Subcutaneous abdominal adipose tissue (tissue), 5 donors: ENCODE measurements around the gene CFAP91.

Source experiments
- H3K27ac ChIP-seq: one replicate; pipeline ENCODE4 v1.7.0; 2013; ENCODE audit warnings: low read depth, mild to moderate bottlenecking, inconsistent platforms, low read length, moderate library complexity
- H3K27me3 ChIP-seq, 5 donors: one replicate each; pipeline ENCODE4 v1.7.0; 2013; ENCODE audit warnings: low read length in 5 of 5, inconsistent platforms in 1 of 5; ENCODE audit not compliant: control insufficient read depth in 5 of 5, insufficient read depth in 4 of 5
- H3K36me3 ChIP-seq, 5 donors: one replicate each; pipeline ENCODE4 v1.7.0; 2013; ENCODE audit warnings: low read length in 5 of 5; ENCODE audit not compliant: control insufficient read depth in 5 of 5, insufficient read depth in 5 of 5
- H3K4me1 ChIP-seq, 5 donors: one replicate each; pipeline ENCODE4 v1.7.0; 2013; ENCODE audit warnings: low read length in 5 of 5, mild to moderate bottlenecking in 3 of 5, moderate library complexity in 1 of 5; ENCODE audit not compliant: control insufficient read depth in 5 of 5, insufficient read depth in 5 of 5
- H3K4me3 ChIP-seq, 5 donors: one replicate each; pipeline ENCODE4 v1.7.0; 2013; ENCODE audit warnings: low read length in 5 of 5, low read depth in 1 of 5
- H3K9ac ChIP-seq, 5 donors: one replicate each; pipeline ENCODE4 v1.7.0; 2013; ENCODE audit warnings: low read length in 5 of 5, mild to moderate bottlenecking in 4 of 5, moderate library complexity in 3 of 5
- H3K9me3 ChIP-seq, 5 donors: one replicate each; pipeline ENCODE4 v1.7.0; 2013; ENCODE audit warnings: low read length in 5 of 5; ENCODE audit not compliant: control insufficient read depth in 5 of 5
- donor health status: healthy.
- donor health status: healthy.
- donor health status: healthy.
- donor health status: healthy.
- donor health status: healthy.

The CFAP91 gene

DNA sequence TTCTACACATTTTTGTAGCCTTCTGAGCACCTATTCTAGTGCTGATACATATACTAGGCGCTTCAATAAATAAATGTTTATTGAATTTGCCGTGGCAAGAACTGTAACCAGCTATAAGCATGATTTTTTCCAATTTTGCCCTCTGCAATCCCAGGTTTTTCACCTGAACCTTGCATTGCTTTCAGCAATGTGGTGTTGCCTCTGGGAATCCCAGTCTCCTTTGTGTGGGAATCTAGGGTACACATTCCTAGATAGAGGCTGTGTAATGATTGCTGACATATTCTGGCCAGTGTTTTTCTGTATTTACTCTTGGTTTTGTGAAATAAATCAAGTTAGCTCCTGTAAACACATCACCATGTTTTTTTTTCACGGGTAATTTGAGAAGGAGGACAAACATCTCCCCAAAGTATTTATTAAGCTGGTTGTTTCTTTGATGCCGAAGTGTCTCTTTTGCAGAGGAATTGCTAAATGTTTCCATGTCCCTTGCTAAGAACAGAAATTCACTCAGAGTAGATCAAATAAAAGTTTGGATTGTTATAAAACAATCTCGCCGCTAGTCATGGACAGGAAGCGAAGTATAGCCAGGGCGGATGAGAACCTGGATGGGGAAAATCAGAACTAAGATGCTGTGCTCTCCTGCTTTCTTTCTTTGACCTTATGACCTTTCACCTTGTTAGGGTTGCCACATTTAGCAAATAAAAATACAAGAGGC lies 1.2 kb downstream of the CFAP91 start:
- no peaks in the 10 kb centered on the region for H3K27me3 ChIP-seq
- H3K36me3 ChIP-seq = no peaks in the 10 kb centered on the region
- peaks cover 0 to 20% (median 13%) of the 10 kb centered on the region in 5 donors for H3K4me1 ChIP-seq
- H3K9me3 ChIP-seq = no peaks in the 10 kb centered on the region
- H3K9ac ChIP-seq = peak overlapping the region in 1 of 5 donors; percentile 0
- peak overlapping the region in 2 of 5 donors; percentile 69 to 79 for H3K4me3 ChIP-seq
- peak overlapping the region; percentile 6 for H3K27ac ChIP-seq

DNA sequence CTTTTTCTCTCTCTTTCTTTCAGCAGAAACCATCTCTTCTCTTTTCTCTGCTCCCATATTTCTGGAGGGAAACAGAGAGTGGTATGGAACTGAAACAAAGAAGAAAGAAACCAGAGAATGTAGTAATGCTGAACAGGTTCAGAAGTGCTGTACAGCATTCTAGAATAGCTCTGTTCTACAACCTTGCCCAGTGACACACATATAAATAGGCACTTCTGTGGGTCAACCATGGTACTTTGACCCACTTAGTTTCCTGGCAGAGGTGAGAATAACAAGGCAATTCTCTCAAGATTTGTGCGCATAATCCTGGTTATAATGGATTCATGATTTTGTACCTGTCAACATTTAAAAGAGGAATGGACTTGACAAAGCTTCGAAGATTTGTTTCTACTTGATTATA lies 12.3 kb downstream of the CFAP91 start:
- Histone ChIP-seq H3K4me3 (no peak overlapping the region), H3K27ac (no peak overlapping the region), H3K9me3 (no peaks in the 10 kb centered on the region), H3K36me3 (no peaks in the 10 kb centered on the region), H3K4me1 (no peaks in the 10 kb centered on the region), H3K27me3 (no peaks in the 10 kb centered on the region), H3K9ac (no peak overlapping the region)

DNA sequence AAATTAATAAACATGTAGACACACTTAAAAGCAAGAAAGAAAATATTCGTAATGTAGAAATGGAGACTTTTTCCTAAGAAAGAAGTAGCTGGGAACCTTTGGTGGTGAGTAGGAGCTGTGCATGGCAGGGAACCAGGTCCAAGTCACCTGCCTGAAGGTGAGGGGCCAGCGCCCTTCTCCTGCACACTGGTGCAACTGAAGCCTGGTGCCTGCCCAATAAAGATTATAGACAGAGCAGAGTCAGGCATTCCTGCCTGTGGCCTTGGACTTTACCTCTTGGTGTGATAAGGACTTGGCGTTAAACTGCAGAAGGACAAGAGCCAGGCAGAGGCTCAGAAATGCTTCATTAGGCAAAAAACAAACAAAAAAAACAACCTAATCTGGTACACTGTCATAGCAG lies 14.2 kb downstream of the CFAP91 start:
- H3K9me3 ChIP-seq = no peaks in the 10 kb centered on the region
- no peaks in the 10 kb centered on the region for H3K27me3 ChIP-seq
- no peaks in the 10 kb centered on the region for H3K4me1 ChIP-seq
- no peaks in the 10 kb centered on the region for H3K36me3 ChIP-seq
- H3K27ac ChIP-seq = no peak overlapping the region
- no peak overlapping the region for H3K4me3 ChIP-seq
- no peak overlapping the region for H3K9ac ChIP-seq

DNA sequence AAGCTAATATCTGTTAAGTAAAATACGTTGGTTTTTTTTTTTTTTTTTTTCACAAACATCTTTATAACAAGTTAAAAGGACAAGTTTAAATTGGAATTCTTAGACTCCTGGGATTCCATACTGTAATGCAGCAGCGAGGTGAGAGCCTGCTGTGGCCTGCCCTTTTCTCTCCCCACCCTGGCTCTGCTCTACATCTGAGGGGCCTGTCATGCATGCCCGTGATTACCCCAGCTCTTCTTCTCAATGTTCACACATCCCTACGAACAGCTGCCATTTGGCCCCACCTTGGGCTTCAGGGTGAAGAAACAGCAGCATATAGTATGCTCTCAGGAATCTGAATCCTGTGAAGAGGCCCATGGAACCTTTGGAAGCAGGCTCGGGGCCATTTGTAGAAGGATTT lies 14.7 kb downstream of the CFAP91 start:
- H3K4me3 ChIP-seq = no peak overlapping the region
- H3K9ac ChIP-seq = no peak overlapping the region
- H3K9me3 ChIP-seq = no peaks in the 10 kb centered on the region
- no peaks in the 10 kb centered on the region for H3K4me1 ChIP-seq
- no peak overlapping the region for H3K27ac ChIP-seq
- H3K36me3 ChIP-seq = no peaks in the 10 kb centered on the region
- no peaks in the 10 kb centered on the region for H3K27me3 ChIP-seq

DNA sequence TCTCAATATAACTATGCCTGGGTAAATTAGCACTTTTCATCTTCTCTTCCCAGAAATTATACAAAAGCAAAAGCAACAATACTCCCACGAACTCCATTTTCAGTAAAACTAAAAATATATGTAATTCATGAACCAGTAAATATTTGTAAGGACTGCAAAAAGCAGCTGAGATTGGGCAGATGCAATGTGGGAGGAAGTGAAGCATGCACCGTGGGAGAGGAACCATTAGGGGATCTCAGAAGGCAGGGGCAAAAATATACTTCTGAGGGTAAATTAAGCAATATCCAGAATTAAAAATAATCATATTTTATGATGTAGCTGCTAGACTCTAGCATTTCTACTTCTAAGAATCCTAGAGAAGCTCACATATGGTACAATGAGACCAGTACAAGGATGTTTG lies 20.2 kb downstream of the CFAP91 start:
- H3K4me1 ChIP-seq = no peaks in the 10 kb centered on the region
- H3K27me3 ChIP-seq = no peaks in the 10 kb centered on the region
- H3K36me3 ChIP-seq = no peaks in the 10 kb centered on the region
- no peak overlapping the region for H3K9ac ChIP-seq
- H3K9me3 ChIP-seq = no peaks in the 10 kb centered on the region
- H3K27ac ChIP-seq = no peak overlapping the region
- no peak overlapping the region for H3K4me3 ChIP-seq

DNA sequence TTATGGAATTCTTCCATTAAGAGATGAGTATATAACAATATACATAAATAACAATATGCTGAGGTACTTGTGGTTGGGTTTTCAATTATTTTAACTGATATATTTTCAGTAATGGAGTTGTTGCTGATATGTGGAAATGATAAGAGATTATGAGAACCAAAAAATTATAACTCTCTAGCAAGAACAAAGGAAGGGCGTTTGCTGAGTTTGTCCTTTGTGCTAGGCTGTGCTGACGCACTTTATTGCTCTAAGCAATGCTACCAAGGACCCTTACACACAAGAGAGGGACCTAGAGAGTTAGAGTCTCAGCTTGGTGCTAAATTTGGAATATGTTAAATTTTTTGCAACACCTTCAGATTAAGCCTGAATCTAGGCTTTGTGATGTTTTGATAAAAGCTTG lies 24.1 kb downstream of the CFAP91 start:
- H3K4me3 ChIP-seq = no peak overlapping the region
- no peaks in the 10 kb centered on the region for H3K27me3 ChIP-seq
- H3K9ac ChIP-seq = no peak overlapping the region
- H3K36me3 ChIP-seq = no peaks in the 10 kb centered on the region
- H3K27ac ChIP-seq = no peak overlapping the region
- H3K9me3 ChIP-seq = no peaks in the 10 kb centered on the region
- H3K4me1 ChIP-seq = no peaks in the 10 kb centered on the region

DNA sequence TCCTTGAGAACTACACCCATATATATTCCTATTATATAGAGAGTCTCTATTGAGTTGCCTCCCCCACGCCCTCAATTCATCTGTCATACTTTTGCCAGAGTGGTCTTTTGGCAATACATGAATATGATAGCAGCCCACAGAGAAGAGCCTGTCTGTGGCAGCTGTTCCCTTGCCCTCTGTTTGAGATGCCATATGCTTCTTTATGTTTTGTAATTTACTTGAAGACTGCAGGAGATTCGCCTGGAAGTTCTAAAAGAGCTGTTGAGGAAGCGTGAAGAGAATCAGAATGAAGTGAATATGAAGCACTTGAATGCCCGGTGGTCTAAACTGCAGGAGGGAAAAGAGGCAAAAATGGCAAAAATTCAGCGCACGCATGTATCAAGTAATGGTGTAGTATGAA lies 27.2 kb downstream of the CFAP91 start:
- Histone ChIP-seq H3K27ac (no peak overlapping the region), H3K9me3 (no peaks in the 10 kb centered on the region), H3K27me3 (no peaks in the 10 kb centered on the region), H3K4me1 (no peaks in the 10 kb centered on the region), H3K9ac (no peak overlapping the region), H3K36me3 (no peaks in the 10 kb centered on the region), H3K4me3 (no peak overlapping the region)

DNA sequence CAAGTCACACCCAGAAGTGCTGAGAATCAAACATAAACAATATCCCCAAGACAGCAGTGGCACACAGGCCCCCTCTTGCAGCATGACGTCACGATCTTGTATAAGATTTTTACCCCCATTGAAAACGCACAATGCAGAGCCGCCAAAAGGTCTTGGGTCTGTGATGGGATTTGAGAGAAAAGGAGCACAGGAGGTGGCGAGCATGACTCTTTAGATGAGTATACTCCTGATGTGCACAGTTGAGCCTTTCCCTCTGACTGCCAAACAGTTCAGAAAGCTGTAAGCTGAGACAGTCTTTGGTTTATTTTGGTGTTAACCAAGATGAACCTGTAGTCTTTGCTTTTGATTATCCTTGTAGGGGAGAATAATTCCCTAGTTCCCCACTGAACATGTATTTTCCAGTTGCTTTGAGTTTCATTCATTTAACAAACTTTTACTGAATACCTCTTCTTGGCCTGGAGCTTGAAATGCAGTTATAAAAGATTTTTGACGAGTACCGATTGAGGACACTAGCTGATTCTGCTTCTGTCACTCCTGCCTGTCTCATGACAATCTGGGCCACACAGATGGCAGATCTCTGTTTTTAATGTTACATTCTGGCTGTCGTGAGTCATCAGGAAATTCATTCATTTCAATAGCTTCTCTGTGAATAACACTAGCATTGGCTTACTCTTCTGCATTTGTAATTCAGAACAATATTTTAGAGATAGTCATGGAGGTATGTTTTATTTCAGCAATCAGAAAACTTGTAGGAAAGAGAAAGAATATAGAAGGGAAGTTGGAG lies 28.9 kb downstream of the CFAP91 start:
- no peaks in the 10 kb centered on the region for H3K4me1 ChIP-seq
- H3K9me3 ChIP-seq = no peaks in the 10 kb centered on the region
- no peak overlapping the region for H3K27ac ChIP-seq
- no peaks in the 10 kb centered on the region for H3K27me3 ChIP-seq
- H3K9ac ChIP-seq = no peak overlapping the region
- H3K4me3 ChIP-seq = no peak overlapping the region
- H3K36me3 ChIP-seq = no peaks in the 10 kb centered on the region

DNA sequence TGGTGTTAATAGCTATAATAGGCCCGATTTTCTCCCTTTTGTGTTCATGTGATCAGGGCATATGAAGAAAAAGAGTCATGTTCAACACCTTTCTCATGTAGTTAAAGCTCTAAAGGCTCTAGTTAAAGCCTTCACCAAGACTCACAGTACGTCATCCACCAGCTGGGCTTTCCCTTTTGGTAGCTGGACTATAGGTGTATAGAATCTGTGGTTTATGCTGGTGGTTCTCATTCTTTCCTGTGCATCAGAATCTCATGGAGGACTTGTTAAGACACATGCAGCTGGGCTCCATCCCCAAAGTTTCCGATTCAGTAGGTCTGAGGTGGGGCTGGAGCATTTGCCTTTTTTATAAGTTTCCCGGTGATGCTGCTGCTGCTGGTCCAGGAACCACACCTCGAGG lies 31.0 kb downstream of the CFAP91 start:
- no peak overlapping the region for H3K4me3 ChIP-seq
- no peaks in the 10 kb centered on the region for H3K9me3 ChIP-seq
- H3K4me1 ChIP-seq = no peaks in the 10 kb centered on the region
- H3K9ac ChIP-seq = no peak overlapping the region
- H3K27me3 ChIP-seq = no peaks in the 10 kb centered on the region
- no peaks in the 10 kb centered on the region for H3K36me3 ChIP-seq
- no peak overlapping the region for H3K27ac ChIP-seq

DNA sequence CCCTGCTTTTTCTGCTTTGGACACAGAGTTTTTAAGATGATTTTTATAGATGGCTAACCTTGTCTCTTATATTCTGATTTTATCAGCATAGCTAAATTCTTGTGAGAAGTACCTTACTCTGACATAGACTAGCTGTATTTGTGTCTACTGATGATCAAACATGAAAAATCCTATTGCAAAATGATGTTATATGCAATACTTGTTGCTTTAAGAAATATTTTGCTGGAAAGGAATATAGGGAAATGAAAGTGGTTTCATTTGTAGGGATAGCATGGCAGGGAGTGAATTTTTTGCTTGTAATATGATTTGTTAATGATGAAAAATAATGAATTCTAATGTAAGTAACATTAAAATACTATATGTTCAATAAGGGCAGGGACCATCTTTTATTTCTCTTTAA lies 35.9 kb downstream of the CFAP91 start:
- Histone ChIP-seq H3K4me3 (no peak overlapping the region), H3K27ac (no peak overlapping the region), H3K9ac (no peak overlapping the region), H3K9me3 (no peaks in the 10 kb centered on the region), H3K36me3 (no peaks in the 10 kb centered on the region), H3K4me1 (peaks cover 0 to 5% (median 0%) of the 10 kb centered on the region in 5 donors), H3K27me3 (no peaks in the 10 kb centered on the region)
